DND-41 (cell line): ENCODE measurements around the gene BBS10.

Source experiments
- ATAC-seq: fragments of 200-7000 bp; cut with Tn5 transposase; 3 replicates; pipeline ENCODE4 v1.9.1; 2021; ENCODE audit warnings: low read depth; ENCODE audit not compliant: insufficient read depth
- DNase-seq: peaks from one replicate; pipeline ENCODE4 v3.0.0-alpha.2; 2020
- H2AFZ ChIP-seq: 2 replicates; pipeline ENCODE4 v1.6.0; 2012; ENCODE audit warnings: low read depth, low read length
- H3K27ac ChIP-seq: 2 replicates; pipeline ENCODE4 v1.5.1; 2012; ENCODE audit warnings: low read length, inconsistent platforms
- H3K27me3 ChIP-seq: fragments of 200-600 bp; sonication (generic); 2 replicates; pipeline ENCODE4 v1.6.0; 2012; ENCODE audit warnings: low read length, mild to moderate bottlenecking, inconsistent platforms; ENCODE audit not compliant: insufficient read depth, poor library complexity
- H3K36me3 ChIP-seq: 2 replicates; pipeline ENCODE4 v1.5.1; 2012; ENCODE audit warnings: low read length, inconsistent platforms; ENCODE audit not compliant: insufficient read depth
- H3K4me1 ChIP-seq: 2 replicates; pipeline ENCODE4 v1.5.1; 2012; ENCODE audit warnings: mild to moderate bottlenecking, low read length; ENCODE audit not compliant: insufficient read depth
- H3K4me2 ChIP-seq: 2 replicates; pipeline ENCODE4 v1.6.0; 2012; ENCODE audit warnings: mild to moderate bottlenecking, moderate library complexity, low read length, inconsistent platforms; ENCODE audit not compliant: insufficient read depth
- H3K4me3 ChIP-seq, 2 experiments: fragments of 200-600 bp in 1 of 2; shearing (Covaris generic) in 1 of 2; 2 replicates each; pipeline ENCODE4 v1.5.1; 2012 to 2016; ENCODE audit warnings: inconsistent platforms in 2 of 2, low read length in 2 of 2, mild to moderate bottlenecking in 2 of 2, low read depth in 1 of 2, moderate library complexity in 1 of 2
- H3K79me2 ChIP-seq: 2 replicates; pipeline ENCODE4 v1.6.0; 2012; ENCODE audit warnings: low read length, inconsistent platforms; ENCODE audit not compliant: insufficient read depth
- H3K9ac ChIP-seq: 2 replicates; pipeline ENCODE4 v1.6.0; 2012; ENCODE audit warnings: low read depth, mild to moderate bottlenecking, inconsistent platforms, low read length, moderate library complexity
- H3K9me3 ChIP-seq: 2 replicates; pipeline ENCODE4 v1.5.1; 2012; ENCODE audit warnings: low read length, moderate library complexity, mild to moderate bottlenecking, inconsistent platforms; ENCODE audit not compliant: insufficient read depth, severe bottlenecking
- H4K20me1 ChIP-seq: 2 replicates; pipeline ENCODE4 v1.6.0; 2012; ENCODE audit warnings: low read length; ENCODE audit not compliant: insufficient read depth
- CTCF ChIP-seq: IDR thresholded peaks from 2 replicates; pipeline ENCODE4 v1.5.1; 2012; ENCODE audit warnings: borderline replicate concordance, low read length, moderate library complexity, mild to moderate bottlenecking; ENCODE audit not compliant: poor library complexity, severe bottlenecking; ENCODE audit errors: extremely low read depth
- EZH2 ChIP-seq: IDR thresholded peaks from 3 replicates; pipeline ENCODE4 v1.6.1; 2012; ENCODE audit warnings: borderline replicate concordance, low read depth, mild to moderate bottlenecking, moderate library complexity, low read length, inconsistent platforms; ENCODE audit not compliant: severe bottlenecking

The BBS10 gene

GRCh38 chr12:76313299-76313698 lies 34.9 kb downstream of the BBS10 start:
- H3K9me3 ChIP-seq, result no peaks in the 10 kb centered on the region
- no peaks in the 10 kb centered on the region for H3K27me3 ChIP-seq
- no peaks in the 10 kb centered on the region for H3K4me1 ChIP-seq
- ATAC-seq, result no peak
- no peaks in the 10 kb centered on the region for H3K36me3 ChIP-seq
- no peak overlapping the region for H2AFZ ChIP-seq
- H3K4me2 ChIP-seq, result no peak overlapping the region
- H3K9ac ChIP-seq, result no peak overlapping the region
- H4K20me1 ChIP-seq, result no peaks in the 10 kb centered on the region
- no peak overlapping the region for H3K4me3 ChIP-seq
- H3K79me2 ChIP-seq, result no peaks in the 10 kb centered on the region
- H3K27ac ChIP-seq, result no peak overlapping the region
- no peak for DNase-seq
- TF ChIP-seq EZH2, result no peak

GRCh38 chr12:76312315-76312714 lies 35.9 kb downstream of the BBS10 start:
- H2AFZ ChIP-seq, result no peak overlapping the region
- no peak for ATAC-seq
- no peak for TF ChIP-seq CTCF
- no peak for TF ChIP-seq EZH2
- DNase-seq, result no peak
- H3K9ac ChIP-seq, result no peak overlapping the region
- no peak overlapping the region for H3K4me2 ChIP-seq
- H4K20me1 ChIP-seq, result no peaks in the 10 kb centered on the region
- no peaks in the 10 kb centered on the region for H3K27me3 ChIP-seq
- H3K4me3 ChIP-seq, result no peak overlapping the region
- no peaks in the 10 kb centered on the region for H3K79me2 ChIP-seq
- no peak overlapping the region for H3K27ac ChIP-seq
- H3K4me1 ChIP-seq, result no peaks in the 10 kb centered on the region
- H3K36me3 ChIP-seq, result no peaks in the 10 kb centered on the region
- no peaks in the 10 kb centered on the region for H3K9me3 ChIP-seq

- no peaks in the 10 kb centered on the region for H3K27me3 ChIP-seq
- no peaks in the 10 kb centered on the region for H3K9me3 ChIP-seq
- no peaks in the 10 kb centered on the region for H3K4me1 ChIP-seq
- DNase-seq (no peak), ATAC-seq (no peak)
- H4K20me1 ChIP-seq, result no peaks in the 10 kb centered on the region
- H3K36me3 ChIP-seq, result no peaks in the 10 kb centered on the region
- TF ChIP-seq CTCF, result no peak
- no peak for TF ChIP-seq EZH2
- no peaks in the 10 kb centered on the region for H3K79me2 ChIP-seq
- H2AFZ ChIP-seq, result no peak overlapping the region
- no peak overlapping the region for H3K4me2 ChIP-seq
- H3K4me3 ChIP-seq, result no peak overlapping the region
- H3K27ac ChIP-seq, result no peak overlapping the region
- no peak overlapping the region for H3K9ac ChIP-seq
Measured at GRCh38 chr12:76311796-76312195, 36.4 kb downstream of the BBS10 start.

GRCh38 chr12:76310110-76310509 lies 38.1 kb downstream of the BBS10 start:
- TF ChIP-seq CTCF (no peak), EZH2 (no peak)
- no peaks in the 10 kb centered on the region for H3K27me3 ChIP-seq
- H3K36me3 ChIP-seq, result no peaks in the 10 kb centered on the region
- H3K9me3 ChIP-seq, result no peaks in the 10 kb centered on the region
- H3K27ac ChIP-seq, result no peak overlapping the region
- DNase-seq (no peak), ATAC-seq (no peak)
- H3K79me2 ChIP-seq, result no peaks in the 10 kb centered on the region
- H3K4me2 ChIP-seq, result no peak overlapping the region
- H3K9ac ChIP-seq, result no peak overlapping the region
- H2AFZ ChIP-seq, result no peak overlapping the region
- H3K4me3 ChIP-seq, result no peak overlapping the region
- H3K4me1 ChIP-seq, result no peaks in the 10 kb centered on the region
- H4K20me1 ChIP-seq, result no peaks in the 10 kb centered on the region
